Glomerular visceral epithelial cell (primary cell): Measurements from ENCODE around the gene DPP9.

Experiments
- DNase-seq: peaks from one replicate; pipeline ENCODE4 v3.0.0-alpha.2; 2016; ENCODE audit errors: extremely low spot score

Gene DPP9

DNA sequence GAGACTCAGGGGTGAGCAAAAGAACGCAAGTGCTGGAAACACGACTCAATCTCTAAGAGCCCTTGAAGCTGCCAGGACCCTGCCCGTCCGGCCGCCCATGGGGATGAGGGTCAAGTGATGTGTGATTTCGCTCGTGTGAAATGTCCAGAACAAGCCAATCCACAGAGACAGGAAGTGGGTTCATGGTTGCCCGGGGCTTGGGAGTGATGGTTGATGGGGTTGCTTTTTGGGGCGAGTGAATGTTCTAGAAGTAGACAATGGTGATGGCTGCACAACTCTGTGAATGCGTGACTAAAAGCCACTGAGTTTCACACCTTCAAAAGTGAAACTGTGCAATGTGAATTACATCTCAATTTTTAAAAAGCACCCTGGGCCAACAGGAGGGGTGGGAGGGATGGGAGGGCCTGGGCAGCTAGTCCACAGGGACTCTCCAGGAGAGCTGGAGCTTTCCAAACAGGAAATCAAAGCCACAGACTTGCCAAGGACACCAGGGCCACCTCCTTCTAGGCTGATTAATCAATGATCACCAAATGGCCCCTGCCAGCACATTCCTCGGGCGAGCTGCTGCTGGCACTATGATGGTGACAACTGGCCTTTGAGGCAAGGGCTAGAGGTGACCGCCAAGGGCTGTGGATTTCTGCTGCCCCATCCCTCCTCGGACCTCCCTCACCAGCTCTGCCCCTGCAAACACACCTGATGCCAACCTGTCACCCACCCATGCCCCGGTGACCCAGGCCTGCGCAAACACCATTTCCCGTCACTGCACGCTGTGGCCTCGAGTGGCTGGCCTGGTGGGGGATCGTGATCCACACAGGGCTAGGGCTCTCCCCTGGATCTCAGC lies 14.0 kb downstream of the DPP9 start:
- no peak for DNase-seq

GRCh38 chr19:4707956-4708650 lies 15.5 kb downstream of the DPP9 start:
- DNase-seq, result no peak

DNA sequence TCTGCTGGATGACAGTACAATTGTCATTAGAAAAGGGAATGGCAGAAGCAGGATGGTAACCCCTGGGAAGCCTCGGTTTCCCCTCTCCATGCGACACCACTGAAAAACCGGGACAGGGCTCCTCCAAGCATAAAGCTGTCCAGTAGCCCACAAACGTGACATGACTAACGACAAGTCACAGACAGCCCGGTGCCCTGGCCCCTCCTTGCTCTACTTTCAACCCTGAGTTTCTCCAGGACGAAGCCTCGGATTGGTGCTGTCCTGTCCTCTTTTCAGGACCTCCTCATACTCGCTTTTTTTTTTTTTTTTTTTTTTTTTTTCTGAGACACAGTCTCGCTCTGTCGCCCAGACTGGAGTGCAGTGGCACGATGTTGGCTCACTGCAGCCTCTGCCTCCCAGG lies 16.3 kb downstream of the DPP9 start:
- no peak for DNase-seq

DNA sequence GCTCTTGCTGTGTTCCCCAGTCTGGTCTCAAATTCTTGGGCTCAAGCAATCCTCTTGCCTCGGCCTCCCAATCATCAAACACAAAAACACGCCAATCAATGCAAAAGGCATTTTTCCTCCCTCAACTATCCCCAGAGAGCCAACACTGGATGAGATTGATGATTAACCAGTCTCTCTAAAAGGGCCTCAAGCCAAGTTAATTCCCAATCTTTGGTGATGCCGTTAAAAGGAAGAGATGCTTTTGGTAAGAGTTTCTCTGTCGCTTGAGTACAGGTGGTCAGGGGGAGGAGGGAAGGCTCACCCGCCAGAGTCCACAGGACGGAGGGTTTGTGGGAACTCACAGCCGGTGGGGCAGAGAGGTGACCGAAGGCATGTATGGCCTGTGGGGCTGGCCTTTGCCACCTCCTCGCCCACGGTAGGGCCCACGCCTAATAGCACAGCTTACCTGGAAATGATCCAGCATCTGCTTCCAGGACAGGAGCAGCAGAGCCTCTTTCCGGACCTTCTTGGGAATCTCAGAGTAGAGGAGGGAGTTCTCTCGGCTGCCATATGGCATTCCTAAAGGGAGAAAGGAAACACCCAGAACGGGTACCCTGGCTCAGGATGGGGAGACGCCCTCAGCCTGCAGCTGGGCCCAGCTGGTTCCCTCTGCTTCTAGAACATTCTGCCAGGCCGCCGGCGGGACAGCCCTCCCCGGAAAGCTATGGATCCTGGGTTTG lies 18.1 kb downstream of the DPP9 start:
- DNase-seq, result peak; percentile 25

GRCh38 chr19:4704317-4704673 lies 19.3 kb downstream of the DPP9 start:
- DNase-seq, result no peak

- DNase-seq, result no peak
Observed at GRCh38 chr19:4703671-4704316, 19.8 kb downstream of the DPP9 start.

- DNase-seq, result no peak
Observed at GRCh38 chr19:4702764-4703163, 20.9 kb downstream of the DPP9 start.

GRCh38 chr19:4701557-4701956 lies 22.1 kb downstream of the DPP9 start:
- no peak for DNase-seq

GRCh38 chr19:4700693-4700970 lies 23.0 kb downstream of the DPP9 start:
- DNase-seq, result no peak

GRCh38 chr19:4699826-4700692 lies 23.6 kb downstream of the DPP9 start:
- no peak for DNase-seq

DNA sequence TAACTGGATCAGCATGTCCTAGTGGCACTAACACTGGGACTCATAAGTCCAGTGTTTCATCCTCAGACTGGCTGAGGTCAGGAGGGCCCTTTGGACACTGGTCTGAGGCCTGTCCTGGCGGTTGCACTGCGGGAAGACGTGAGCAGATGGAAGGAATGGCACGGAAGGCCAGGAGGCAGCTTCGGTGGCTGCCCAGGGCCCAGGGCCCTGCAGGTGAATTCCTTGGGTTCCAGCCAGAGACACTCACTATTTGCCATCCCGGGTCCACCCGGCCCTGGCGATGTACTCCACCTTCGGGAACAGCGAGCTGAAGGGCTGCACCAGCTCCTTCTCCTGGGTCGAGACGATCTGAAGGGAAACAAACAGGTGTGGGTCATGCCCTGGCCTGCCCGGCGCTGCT lies 26.3 kb downstream of the DPP9 start:
- no peak for DNase-seq

GRCh38 chr19:4695224-4695731 lies 28.4 kb downstream of the DPP9 start:
- no peak for DNase-seq

DNA sequence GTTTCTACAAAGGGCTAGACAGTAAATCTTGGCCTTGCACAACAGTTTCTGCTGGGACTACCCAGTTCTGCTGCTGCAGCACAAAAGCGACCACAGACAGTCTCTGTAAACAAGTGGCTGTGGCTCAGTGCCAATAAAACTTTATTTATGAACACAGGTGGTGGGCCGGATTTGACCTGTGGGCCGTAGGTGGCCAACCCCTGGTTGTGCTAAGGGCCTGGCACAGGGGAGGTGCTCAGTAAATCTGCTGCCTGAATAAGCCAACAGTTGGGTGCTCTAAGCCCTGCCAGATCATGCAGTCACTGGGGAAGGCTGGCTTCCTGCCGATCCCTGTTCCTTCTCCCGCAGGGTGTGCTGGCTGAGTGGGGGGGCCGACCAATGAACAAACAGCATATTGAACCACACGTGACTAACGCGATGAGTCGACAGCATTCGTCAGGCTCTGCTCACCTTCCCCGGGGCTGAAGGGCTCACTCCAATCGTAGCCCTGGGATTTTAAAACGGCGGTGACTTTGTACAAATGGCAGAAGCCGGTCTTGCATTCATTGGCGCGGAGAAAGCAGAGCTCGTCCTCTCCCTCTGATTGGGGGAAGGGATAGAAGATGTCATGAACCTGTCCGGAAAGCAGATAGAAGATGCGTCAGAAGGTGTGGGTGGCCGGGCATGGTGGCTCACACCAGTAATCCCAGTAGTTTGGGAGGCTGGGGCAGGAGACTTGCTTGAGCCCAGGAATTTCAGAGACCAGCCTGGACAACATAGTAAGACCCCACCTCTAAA lies 29.2 kb downstream of the DPP9 start:
- peak; percentile 94 for DNase-seq

DNA sequence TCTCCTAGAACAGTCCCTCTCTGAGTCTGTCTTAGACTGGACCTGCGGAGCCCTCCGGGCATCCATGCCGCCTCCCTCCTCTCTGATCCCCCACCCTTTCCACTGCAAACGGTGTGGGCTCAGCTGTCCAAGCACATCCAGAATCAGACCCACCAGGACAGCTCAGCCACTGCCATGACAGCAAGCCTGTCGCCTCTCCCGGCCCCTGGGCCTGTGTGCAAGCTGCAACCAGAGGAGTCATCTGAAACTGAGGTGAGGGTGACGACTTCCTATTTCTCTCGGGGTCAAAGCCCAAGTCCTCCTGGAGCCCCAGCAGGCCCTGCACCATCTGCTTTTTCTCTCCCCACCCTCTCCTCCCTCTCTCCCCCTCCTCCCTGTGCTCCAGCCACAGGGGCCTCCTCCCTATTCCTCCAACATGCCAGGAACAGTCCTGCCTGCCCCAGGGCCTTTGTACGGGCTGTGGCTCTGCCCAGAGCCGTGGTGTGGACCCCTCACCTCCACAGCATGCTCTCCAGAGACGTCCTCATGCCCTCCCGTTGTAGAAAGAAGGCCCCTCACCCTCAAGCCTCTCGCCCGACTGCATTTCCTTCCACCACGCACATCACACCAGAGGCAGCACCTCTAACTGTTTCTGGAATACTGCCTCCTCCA lies 30.0 kb downstream of the DPP9 start:
- no peak for DNase-seq

DNA sequence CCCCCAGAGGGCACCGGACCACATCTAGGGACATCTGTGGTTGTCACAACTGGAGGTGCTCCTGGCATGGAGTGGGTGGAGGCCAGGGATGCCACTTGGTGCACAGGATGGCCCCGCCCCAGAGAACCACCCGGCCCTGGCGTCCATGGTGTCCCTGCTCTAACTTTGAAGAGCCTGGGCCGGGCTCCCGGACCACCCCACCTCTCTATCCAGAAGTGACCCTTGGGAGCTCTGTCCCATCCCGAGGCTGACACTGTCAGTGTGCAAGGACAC lies 30.6 kb downstream of the DPP9 start:
- no peak for DNase-seq

DNA sequence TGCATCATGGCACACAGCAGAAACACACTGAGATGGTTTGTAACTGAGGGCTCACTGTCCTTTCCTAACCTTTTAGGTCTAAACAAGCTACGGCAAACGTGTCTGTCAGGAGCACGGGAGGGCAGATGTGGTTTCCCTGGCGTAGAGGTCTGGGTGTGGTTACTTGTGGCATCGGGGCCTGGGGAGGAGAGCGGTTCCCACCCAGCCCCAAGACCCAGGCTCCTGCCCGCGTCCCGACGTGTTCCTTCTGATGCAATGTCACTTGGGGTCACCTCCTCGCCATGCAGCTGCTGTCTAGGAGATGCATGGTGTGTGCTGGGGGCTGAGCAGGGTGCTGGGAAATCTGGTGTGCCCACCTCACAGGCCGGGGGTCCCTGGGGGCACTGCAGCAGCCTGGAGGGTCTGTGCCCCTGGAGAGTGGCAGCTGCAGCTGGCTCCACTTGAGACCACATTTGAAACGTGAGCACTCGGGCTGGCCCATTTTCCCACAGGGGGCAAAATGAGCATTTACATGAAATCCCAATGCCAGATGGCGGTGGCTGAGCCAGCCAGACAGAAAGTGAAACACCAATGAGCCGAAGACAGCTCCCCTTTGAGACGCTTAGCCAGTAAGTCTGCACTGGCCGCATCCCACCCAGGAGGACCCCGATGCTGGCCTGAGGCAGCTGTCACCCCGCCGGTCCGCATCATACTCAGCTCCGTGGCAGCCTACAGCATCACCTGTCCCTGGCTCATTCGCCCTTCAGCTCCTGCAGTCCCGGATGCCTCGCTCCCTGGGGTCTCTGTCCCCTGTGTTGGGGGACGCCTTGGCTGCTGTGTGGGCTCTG lies 31.2 kb downstream of the DPP9 start:
- no peak for DNase-seq

DNA sequence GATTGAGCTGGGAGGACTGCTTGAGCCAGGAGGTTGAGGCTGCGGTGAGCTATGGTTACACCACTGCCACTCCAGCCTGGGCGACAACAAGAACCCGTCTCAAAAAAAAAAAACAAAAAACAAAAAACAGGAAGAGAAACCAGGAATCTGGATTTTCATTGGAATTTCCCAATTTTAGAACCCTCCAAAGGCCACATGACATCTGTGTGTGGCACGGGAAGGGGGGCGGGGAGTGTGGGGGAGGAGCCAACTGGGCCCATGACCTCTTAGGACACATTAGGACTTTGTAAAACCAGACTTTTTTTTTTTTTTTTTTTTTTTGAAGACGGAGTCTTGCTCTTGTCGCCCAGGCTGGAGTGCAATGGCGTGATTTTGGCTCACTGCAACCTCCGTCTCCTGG lies 32.3 kb downstream of the DPP9 start:
- DNase-seq, result no peak

GRCh38 chr19:4690361-4690760 lies 33.3 kb downstream of the DPP9 start:
- no peak for DNase-seq

DNA sequence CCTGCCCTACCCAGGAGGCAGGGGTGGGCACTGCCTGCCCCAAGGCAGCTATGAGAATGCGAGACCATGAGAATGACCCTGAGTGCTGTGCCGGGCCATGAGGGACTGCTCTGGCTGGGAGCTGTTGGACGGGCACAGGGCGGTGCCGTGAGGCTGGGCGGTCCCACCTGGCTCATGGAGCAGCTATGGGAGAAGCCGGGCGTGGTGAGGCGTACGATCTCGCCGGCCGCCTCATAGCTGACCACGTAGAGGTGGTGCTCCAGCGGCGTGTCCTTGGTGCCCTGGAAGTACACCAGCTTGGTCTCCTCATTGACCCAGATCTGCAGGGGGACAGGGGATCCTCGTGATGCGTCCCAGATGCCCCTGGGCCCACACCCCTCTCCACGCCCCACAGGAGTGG lies 34.2 kb downstream of the DPP9 start:
- no peak for DNase-seq
